ENCODE results near the gene PRKG2.

The PRKG2 gene

GRCh38 chr4:81060587-81061343 is 154.3 kb downstream of the PRKG2 start:
- DNase-seq: no peak
- intact Hi-C loops (cut with DNase I): no loop called here

- intact Hi-C loops (cut with DNase I): no loop called here
- no peak for DNase-seq
Observed at GRCh38 chr4:81058621-81059020, 156.4 kb downstream of the PRKG2 start.

GRCh38 chr4:81052119-81053068 is 162.6 kb downstream of the PRKG2 start:
- intact Hi-C loops (cut with DNase I): no loop called here
- peak in 39 of 42 donors; percentile 12 to 84 (median 52) for DNase-seq

- intact Hi-C loops (cut with DNase I): loop anchor here (10.0 kb wide), 1 partner anchor 685 kb away; no protein-coding TSS in a partner anchor
- DNase-seq: no peak
Observed at GRCh38 chr4:81049907-81050306, 165.1 kb downstream of the PRKG2 start.

GRCh38 chr4:81049330-81049729 is 165.7 kb downstream of the PRKG2 start:
- no peak for DNase-seq
- intact Hi-C loops (cut with DNase I): loop anchor here (10.0 kb wide), 1 partner anchor 685 kb away; no protein-coding TSS in a partner anchor

GRCh38 chr4:81042578-81043365 is 172.2 kb downstream of the PRKG2 start:
- intact Hi-C loops (cut with DNase I): loop anchor here (10.0 kb wide), 1 partner anchor 678 kb away; no protein-coding TSS in a partner anchor
- DNase-seq: no peak

GRCh38 chr4:81040012-81040659 is 174.9 kb downstream of the PRKG2 start:
- peak in 2 of 42 donors; percentile 10 to 42 for DNase-seq
- intact Hi-C loops (cut with DNase I): loop anchor here (10.0 kb wide), 1 partner anchor 675 kb away; no protein-coding TSS in a partner anchor

GRCh38 chr4:81039351-81039972 is 175.6 kb downstream of the PRKG2 start:
- intact Hi-C loops (cut with DNase I): no loop called here
- DNase-seq: no peak

GRCh38 chr4:81038636-81039350 is 176.2 kb downstream of the PRKG2 start:
- DNase-seq: no peak
- intact Hi-C loops (cut with DNase I): no loop called here
